ENCODE data around the gene NPLOC4.

DNA sequence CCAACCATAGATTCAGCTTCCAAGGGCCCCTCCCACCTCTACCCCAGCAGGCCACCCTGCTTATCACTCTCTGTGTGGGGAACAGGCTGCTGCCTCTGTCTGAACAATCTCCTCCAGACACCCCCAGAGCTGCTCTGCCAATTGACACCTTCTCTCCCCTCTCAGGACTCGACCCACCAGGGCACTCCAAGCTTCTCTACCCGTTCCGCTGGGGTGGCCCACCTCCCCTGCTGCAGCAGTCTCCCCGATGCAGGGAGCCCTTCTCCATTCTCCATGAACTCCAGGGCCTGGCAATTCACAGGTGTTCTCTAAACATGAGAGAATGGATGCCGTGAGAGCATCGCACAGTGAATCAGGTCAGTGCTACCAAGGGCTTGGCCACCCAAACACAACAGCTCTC lies 56.4 kb downstream of the NPLOC4 start:
- TF ChIP-seq, protein P1, sequence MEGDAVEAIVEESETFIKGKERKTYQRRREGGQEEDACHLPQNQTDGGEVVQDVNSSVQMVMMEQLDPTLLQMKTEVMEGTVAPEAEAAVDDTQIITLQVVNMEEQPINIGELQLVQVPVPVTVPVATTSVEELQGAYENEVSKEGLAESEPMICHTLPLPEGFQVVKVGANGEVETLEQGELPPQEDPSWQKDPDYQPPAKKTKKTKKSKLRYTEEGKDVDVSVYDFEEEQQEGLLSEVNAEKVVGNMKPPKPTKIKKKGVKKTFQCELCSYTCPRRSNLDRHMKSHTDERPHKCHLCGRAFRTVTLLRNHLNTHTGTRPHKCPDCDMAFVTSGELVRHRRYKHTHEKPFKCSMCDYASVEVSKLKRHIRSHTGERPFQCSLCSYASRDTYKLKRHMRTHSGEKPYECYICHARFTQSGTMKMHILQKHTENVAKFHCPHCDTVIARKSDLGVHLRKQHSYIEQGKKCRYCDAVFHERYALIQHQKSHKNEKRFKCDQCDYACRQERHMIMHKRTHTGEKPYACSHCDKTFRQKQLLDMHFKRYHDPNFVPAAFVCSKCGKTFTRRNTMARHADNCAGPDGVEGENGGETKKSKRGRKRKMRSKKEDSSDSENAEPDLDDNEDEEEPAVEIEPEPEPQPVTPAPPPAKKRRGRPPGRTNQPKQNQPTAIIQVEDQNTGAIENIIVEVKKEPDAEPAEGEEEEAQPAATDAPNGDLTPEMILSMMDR (IDR thresholded peaks at IDR 0.05) = no peak
- TF ChIP-seq EP300 (IDR thresholded peaks at IDR 0.05) = no peak
